ENCODE measurements around the gene EYA3. TPM values are rescaled to one million over a fixed set of nuclear protein-coding genes. Genes with fewer than 3 reads are reported as not detected.

The EYA3 gene
- total and polyA plus RNA-seq, 2 of the 4 experiments (the other 2 are of a cell fraction) = 9.1 to 17.6 TPM

- ChIA-PET CTCF (no interaction called here), POLR2A (ENCODE audit: unreplicated experiment) (interaction anchor here (0.7 kb wide), 1 partner anchor 10 kb away, joined by 4 read pairs; no protein-coding TSS in a partner anchor)
- no peaks in the 10 kb centered on the region for H3K9me3 ChIP-seq (ENCODE audit: control insufficient read depth, insufficient read depth, low read length)
- WGBS, 2 experiments (ENCODE audit: extremely low coverage in 2 of 2, insufficient read length in 1 of 2) = no CpG with 5 or more reads among the region's 1 CpG
- H3K18ac ChIP-seq (ENCODE audit: low read depth, low read length) = no peak overlapping the region
- no peak overlapping the region for H3K56ac ChIP-seq (ENCODE audit: extremely low read depth, insufficient read depth, low read length)
- H4K91ac ChIP-seq (ENCODE audit: insufficient read depth, low read depth, low read length) = no peak overlapping the region
- no peak overlapping the region for H2BK15ac ChIP-seq (ENCODE audit: low read depth, low read length)
- peaks cover 3 to 29% of the 10 kb centered on the region in 2 experiments; a peak in 3 of 4 replicates for H3K79me1 ChIP-seq (ENCODE audit: low read depth in 1 of 2, low read length in 2 of 2)
- H2BK20ac ChIP-seq (ENCODE audit: low read depth, low read length) = no peak overlapping the region
- no peak overlapping the region for H3K27ac ChIP-seq (ENCODE audit: insufficient read depth, low read length)
- no peak overlapping the region for H4K5ac ChIP-seq (ENCODE audit: low read depth, low read length)
- in situ Hi-C loops (cut with MboI; ENCODE audit: low sequenced_read_pairs) = no loop called here
- H2BK120ac ChIP-seq (ENCODE audit: low read depth, low read length) = no peak overlapping the region
- H2AK9ac ChIP-seq (replicated peaks; ENCODE audit: low read depth, low read length, poor library complexity) = no peak overlapping the region
- no peaks in the 10 kb centered on the region for H3K27me3 ChIP-seq (ENCODE audit: control insufficient read depth, insufficient read depth, low read length)
- dilution Hi-C loops (cut with HindIII; ENCODE audit: low sequenced_read_pairs, unreplicated experiment) = no loop called here
- no TSS peak for BruUV-seq (replicated peaks)
- no peak for TF ChIP-seq RFX5 (IDR thresholded peaks at IDR 0.05; ENCODE audit: low read depth, low read length)
- no peak for TF ChIP-seq SMC3 (IDR thresholded peaks at IDR 0.05; ENCODE audit: low read depth, low read length)
- TF ChIP-seq BHLHE40 (IDR thresholded peaks at IDR 0.05; ENCODE audit: low read depth, low read length) = no peak
- intact Hi-C loops (cut with micrococcal nuclease) = loop anchor here (5.0 kb wide), 1 partner anchor 229 kb away; no protein-coding TSS in a partner anchor
- no peaks in the 10 kb centered on the region for H3K36me3 ChIP-seq (ENCODE audit: control insufficient read depth, insufficient read depth, low read length)
- no peak overlapping the region for H3K4me3 ChIP-seq (ENCODE audit: insufficient read depth, low read depth, low read length)
- H3K9ac ChIP-seq (ENCODE audit: low read depth, low read length) = no peak overlapping the region
- H2BK5ac ChIP-seq (ENCODE audit: low read depth, low read length, poor library complexity, severe bottlenecking) = no peak overlapping the region
- ATAC-seq (ENCODE audit: low read depth) (no peak), DNase-seq (no peak)
- H3K23ac ChIP-seq (ENCODE audit: low read depth, low read length) = 0 out of 2 replicates have a peak overlapping the region, but pooled peaks have one; percentile 17
- H2AFZ ChIP-seq (replicated peaks; ENCODE audit: low read length, poor library complexity) = no peak overlapping the region
- H4K20me1 ChIP-seq (ENCODE audit: insufficient read depth, low read length) = peaks cover 6% of the 10 kb centered on the region; the same call in 1 of the 2 replicates
- peaks cover 6% of the 10 kb centered on the region; the same call in 1 of the 2 replicates for H3K9me1 ChIP-seq (ENCODE audit: insufficient read depth, low read length)
- H4K8ac ChIP-seq (ENCODE audit: low read depth in 2 of 2, low read length in 2 of 2) = no peak overlapping the region
- H2AK5ac ChIP-seq (ENCODE audit: low read depth, low read length) = no peak overlapping the region
- no peak overlapping the region for H3K4me2 ChIP-seq (ENCODE audit: low read depth, low read length)
- H3K4me1 ChIP-seq (ENCODE audit: control insufficient read depth, insufficient read depth, low read length) = no peaks in the 10 kb centered on the region; the same call in 1 of the 2 replicates
- H3K14ac ChIP-seq (replicated peaks; ENCODE audit: low read depth, low read length) = no peak overlapping the region
- H3K4ac ChIP-seq (ENCODE audit: low read depth, low read length) = 0 out of 2 replicates have a peak overlapping the region, but pooled peaks have one; percentile 4
Observed at GRCh38 chr1:28086651-28087050, 1.8 kb downstream of the EYA3 start.

All from IMR-90 (cell line).